Esophagus muscularis mucosa (tissue), 4 donors: ENCODE measurements around the gene FBN1.

Experiments
- EP300 ChIP-seq: sonication (generic); formaldehyde crosslinking; IDR thresholded peaks from one replicate; pipeline ENCODE4 v1.6.1; 2017; ENCODE audit warnings: antibody characterized with exemption
- POLR2A ChIP-seq: fragments of 450-650 bp; IDR thresholded peaks from one replicate; pipeline ENCODE4 v1.6.1; 2017; ENCODE audit warnings: antibody characterized with exemption, moderate library complexity, mild to moderate bottlenecking, low read depth
- POLR2AphosphoS5 ChIP-seq, 2 donors: sonication (generic); formaldehyde crosslinking; IDR thresholded peaks; one replicate each; pipeline ENCODE4 v1.6.1; 2017; ENCODE audit warnings: antibody characterized with exemption in 2 of 2
- TF ChIP-seq, protein P1 (sequence below), 3 experiments: fragments of 200-600 bp in 2 of 3; fragments of 450-650 bp in 1 of 3; sonication (generic) in 2 of 3; IDR thresholded peaks; one replicate each; pipeline ENCODE4 v1.5.1; 2017 to 2019; ENCODE audit warnings: antibody characterized with exemption in 3 of 3, mild to moderate bottlenecking in 2 of 3, moderate library complexity in 1 of 3

DNA sequence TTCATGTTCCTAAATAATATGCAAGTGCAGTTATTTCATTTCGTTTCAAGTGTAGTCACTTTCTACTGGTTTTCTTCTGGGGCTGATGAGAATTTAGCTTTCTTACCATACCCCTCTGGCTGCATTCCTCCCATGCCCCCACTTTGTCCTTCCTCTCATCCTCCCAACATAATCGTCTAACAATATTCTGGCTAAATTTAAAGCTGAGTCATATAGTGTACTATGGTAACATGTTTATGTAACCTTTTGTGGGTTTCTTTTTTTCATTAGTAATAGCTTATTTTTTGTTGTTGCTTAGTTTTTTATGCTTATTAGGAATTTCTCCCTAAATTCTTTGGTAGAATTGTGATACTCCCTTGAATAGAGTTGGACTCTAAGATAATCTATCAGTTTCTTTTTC lies 283.8 kb downstream of the FBN1 start:
- TF ChIP-seq, protein P1, sequence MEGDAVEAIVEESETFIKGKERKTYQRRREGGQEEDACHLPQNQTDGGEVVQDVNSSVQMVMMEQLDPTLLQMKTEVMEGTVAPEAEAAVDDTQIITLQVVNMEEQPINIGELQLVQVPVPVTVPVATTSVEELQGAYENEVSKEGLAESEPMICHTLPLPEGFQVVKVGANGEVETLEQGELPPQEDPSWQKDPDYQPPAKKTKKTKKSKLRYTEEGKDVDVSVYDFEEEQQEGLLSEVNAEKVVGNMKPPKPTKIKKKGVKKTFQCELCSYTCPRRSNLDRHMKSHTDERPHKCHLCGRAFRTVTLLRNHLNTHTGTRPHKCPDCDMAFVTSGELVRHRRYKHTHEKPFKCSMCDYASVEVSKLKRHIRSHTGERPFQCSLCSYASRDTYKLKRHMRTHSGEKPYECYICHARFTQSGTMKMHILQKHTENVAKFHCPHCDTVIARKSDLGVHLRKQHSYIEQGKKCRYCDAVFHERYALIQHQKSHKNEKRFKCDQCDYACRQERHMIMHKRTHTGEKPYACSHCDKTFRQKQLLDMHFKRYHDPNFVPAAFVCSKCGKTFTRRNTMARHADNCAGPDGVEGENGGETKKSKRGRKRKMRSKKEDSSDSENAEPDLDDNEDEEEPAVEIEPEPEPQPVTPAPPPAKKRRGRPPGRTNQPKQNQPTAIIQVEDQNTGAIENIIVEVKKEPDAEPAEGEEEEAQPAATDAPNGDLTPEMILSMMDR (IDR thresholded peaks at IDR 0.05): no peak
- TF ChIP-seq EP300 (no peak), POLR2A (no peak), POLR2AphosphoS5 (IDR thresholded peaks at IDR 0.05) (no peak)
